HepG2 (cell line): Measurements from ENCODE around the gene SPCS1. TPM values are rescaled to one million over a fixed set of nuclear protein-coding genes. Genes with fewer than 3 reads are reported as not detected.

Experiments used
- ATAC-seq: fragments of 200-7000 bp; cut with Tn5 transposase; 3 replicates; pipeline ENCODE4 v1.9.1; 2020; ENCODE audit warnings: mild to moderate bottlenecking, moderate library complexity
- BruUV-seq: library from RNA; stranded (reverse); fragments of 400-500 nt; replicated peaks from 2 replicates; lab custom pipeline; 2021; lab: Mats Ljungman, UMichigan
- CTCF ChIA-PET: fragments of 300-600 bp; formaldehyde crosslinking; extraction: SDS; loops from one replicate; lab custom pipeline; 2021; ENCODE audit warnings: low total read pairs, inconsistent platforms, low intra/inter-chr PET ratio; lab: Yijun Ruan, JAX
- POLR2A ChIA-PET: fragments of 350-600 bp; sonication (Branson Sonifier 250); formaldehyde crosslinking; loops from one replicate; lab custom pipeline; 2020; ENCODE audit warnings: antibody characterized with exemption, inconsistent platforms; lab: Yijun Ruan, JAX
- DNase-seq: peaks from one replicate; pipeline ENCODE4 v3.0.0-alpha.2; 2015; ENCODE audit warnings: low spot score
- FAIRE-seq: peaks from 3 replicates; lab custom pipeline; 2011; peaks lifted over from hg19 to GRCh38; lab: Jason Lieb, UNC
- H2AFZ ChIP-seq: one replicate; pipeline ENCODE4 v1.6.1; 2011; ENCODE audit warnings: low read length, inconsistent platforms
- H3K27ac ChIP-seq: fragments of 300-600 bp; 3 replicates; pipeline ENCODE4 v1.8.0; 2011; ENCODE audit warnings: mixed run types, mild to moderate bottlenecking, mixed read lengths, low read length, inconsistent platforms; ENCODE audit not compliant: insufficient read depth; ENCODE audit errors: extremely low read length
- H3K27me3 ChIP-seq, 2 experiments: fragments of 200-600 bp in 1 of 2; 2 replicates in 1 of 2; 3 replicates in 1 of 2; pipeline versions ENCODE4 v1.6.0 to v1.8.0; 2011; ENCODE audit warnings: low read length in 2 of 2, mild to moderate bottlenecking in 2 of 2, moderate library complexity in 2 of 2, inconsistent platforms in 1 of 2; ENCODE audit not compliant: insufficient read depth in 2 of 2, control insufficient read depth in 1 of 2
- H3K36me3 ChIP-seq, 2 experiments: fragments of 200-600 bp in 1 of 2; replicated peaks in 1 of 2; 2 replicates in 1 of 2; 3 replicates in 1 of 2; pipeline versions ENCODE4 v1.5.1 to v1.8.0; 2011; ENCODE audit warnings: low read length in 2 of 2, inconsistent platforms in 1 of 2; ENCODE audit not compliant: insufficient read depth in 2 of 2, control insufficient read depth in 1 of 2
- H3K4me1 ChIP-seq: 2 replicates; pipeline ENCODE4 v1.5.1; 2012; ENCODE audit warnings: low read length, inconsistent platforms; ENCODE audit not compliant: insufficient read depth
- H3K4me2 ChIP-seq: 2 replicates; pipeline ENCODE4 v1.6.0; 2011; ENCODE audit warnings: low read depth, low read length, inconsistent platforms
- H3K4me3 ChIP-seq, 3 experiments: fragments of 200-600 bp in 1 of 3; sonication (generic), shearing (Covaris generic) in 1 of 3; replicated peaks in 1 of 3; 2 replicates each; pipeline ENCODE4 v1.5.1; 2011 to 2016; ENCODE audit warnings: low read length in 3 of 3, inconsistent platforms in 2 of 3, low read depth in 2 of 3, mild to moderate bottlenecking in 2 of 3, control low read depth in 1 of 3, mixed read lengths in 1 of 3; ENCODE audit not compliant: insufficient read depth in 1 of 3
- H3K79me2 ChIP-seq: one replicate; pipeline ENCODE4 v1.6.1; 2011; ENCODE audit warnings: low read length, inconsistent platforms; ENCODE audit not compliant: insufficient read depth
- H3K9ac ChIP-seq: 2 replicates; pipeline ENCODE4 v1.6.0; 2011; ENCODE audit warnings: mild to moderate bottlenecking, low read depth, low read length, inconsistent platforms; ENCODE audit not compliant: insufficient read depth
- H3K9me3 ChIP-seq: 2 replicates; pipeline ENCODE4 v1.5.1; 2012; ENCODE audit warnings: mild to moderate bottlenecking, low read length
- H4K20me1 ChIP-seq: 2 replicates; pipeline ENCODE4 v1.6.0; 2011; ENCODE audit warnings: inconsistent platforms, mild to moderate bottlenecking, low read length, moderate library complexity; ENCODE audit not compliant: insufficient read depth
- FOXA3 ChIP-seq: IDR thresholded peaks from 2 replicates; pipeline ENCODE4 v1.6.1; 2016; ENCODE audit warnings: missing genetic modification reagents, missing compliant biosample characterization
- FOXP1 ChIP-seq, 2 experiments: fragments of 450-650 bp in 1 of 2; IDR thresholded peaks; 2 replicates each; pipeline ENCODE4 v1.6.1; 2017 to 2018; ENCODE audit warnings: antibody characterized with exemption in 1 of 2
- MAFK ChIP-seq, 2 experiments: IDR thresholded peaks in 1 of 2; conservative IDR thresholded peaks in 1 of 2; 2 replicates each; pipeline ENCODE4 v1.6.1; 2011; ENCODE audit warnings: improper control_type of control experiment in 2 of 2, low read length in 2 of 2
- NFE2L2 ChIP-seq: fragments of 150-350 bp; IDR thresholded peaks from 2 replicates; pipeline ENCODE4 v1.6.1; 2014; ENCODE audit warnings: low read length
- NONO ChIP-seq, 2 experiments: fragments of 450-650 bp in 1 of 2; sonication (generic) in 1 of 2; formaldehyde crosslinking in 1 of 2; IDR thresholded peaks in 1 of 2; conservative IDR thresholded peaks in 1 of 2; 2 replicates each; pipeline versions ENCODE4 v1.6.1 to v1.8.0; 2017 to 2022; ENCODE audit warnings: mild to moderate bottlenecking in 1 of 2, missing genetic modification reagents in 1 of 2, moderate library complexity in 1 of 2
- RCOR2 ChIP-seq: IDR thresholded peaks from 2 replicates; pipeline ENCODE4 v1.6.1; 2016; ENCODE audit warnings: missing biosample characterization, missing genetic modification reagents
- SAP130 ChIP-seq: IDR thresholded peaks from 2 replicates; pipeline ENCODE4 v1.6.1; 2016; ENCODE audit warnings: low read depth
- SMAD9 ChIP-seq: sonication (generic); formaldehyde crosslinking; IDR thresholded peaks from 2 replicates; pipeline ENCODE4 v1.5.1; 2020; ENCODE audit warnings: mild to moderate bottlenecking, missing genetic modification reagents
- SNAI1 ChIP-seq: sonication (generic); formaldehyde crosslinking; IDR thresholded peaks from 2 replicates; pipeline ENCODE4 v1.5.0; 2020; ENCODE audit warnings: mild to moderate bottlenecking, missing genetic modification reagents, borderline replicate concordance
- SOX6 ChIP-seq, 2 experiments: fragments of 450-650 bp in 1 of 2; sonication (generic) in 1 of 2; formaldehyde crosslinking in 1 of 2; IDR thresholded peaks; 2 replicates each; pipeline versions ENCODE4 v1.4.0 to v1.6.1; 2017 to 2020; ENCODE audit warnings: antibody characterized with exemption in 1 of 2, mild to moderate bottlenecking in 1 of 2, missing genetic modification reagents in 1 of 2
- STAT5B ChIP-seq: sonication (generic); formaldehyde crosslinking; IDR thresholded peaks from 2 replicates; pipeline ENCODE4 v1.4.0; 2020; ENCODE audit warnings: missing genetic modification reagents
- THAP11 ChIP-seq: IDR thresholded peaks from 2 replicates; pipeline ENCODE4 v1.6.1; 2016; ENCODE audit warnings: missing biosample characterization, missing genetic modification reagents
- ZBTB20 ChIP-seq: sonication (generic); formaldehyde crosslinking; IDR thresholded peaks from 2 replicates; pipeline ENCODE4 v1.8.1; 2023; ENCODE audit warnings: missing genetic modification reagents, low read depth, mild to moderate bottlenecking, borderline replicate concordance
- ZMAT5 ChIP-seq: sonication (generic); formaldehyde crosslinking; IDR thresholded peaks from 2 replicates; pipeline ENCODE4 v1.5.0; 2020; ENCODE audit warnings: mild to moderate bottlenecking, low read depth, missing genetic modification reagents, borderline replicate concordance
- ZNF280B ChIP-seq: sonication (generic); formaldehyde crosslinking; IDR thresholded peaks from 2 replicates; pipeline ENCODE4 v1.5.0; 2020; ENCODE audit warnings: missing genetic modification reagents, mild to moderate bottlenecking, borderline replicate concordance
- ZNF615 ChIP-seq: sonication (generic); formaldehyde crosslinking; IDR thresholded peaks from 2 replicates; pipeline ENCODE4 v1.5.0; 2020; ENCODE audit warnings: mild to moderate bottlenecking, missing genetic modification reagents, borderline replicate concordance
- WGBS: methylation state at CpG from one replicate; pipeline ENCODE4 v1.1.6; 2017; ENCODE audit warnings: low lambda C conversion rate; 5-methylcytosine and 5-hydroxymethylcytosine counted together
- in situ Hi-C: cut with HindIII; loops from 2 replicates; pipeline ENCODE4 v1.10.0; 2017; ENCODE audit warnings: low pct_unique_long_range_greater_than_20kb; ENCODE audit not compliant: extremely low pct_ligation_motif_present
- intact Hi-C: fragments of 100-400 bp; cut with micrococcal nuclease; formaldehyde crosslinking; loops from one replicate; pipeline ENCODE4 v1.10.0; 2022; ENCODE audit not compliant: unreplicated experiment
- polyA plus RNA-seq, 8 experiments: library from polyadenylated mRNA; depleted of rRNA in 3 of 8; stranded (reverse) in 7 of 8; unstranded in 1 of 8; fragments of >200 nt; fragmentation: Illumina TruSeq in 4 of 8; extraction: Trizol in 4 of 8; gene quantifications; 2 replicates each; pipeline versions ENCODE4 v1.2.1 to v1.2.3, GENCODE V29; 2011 to 2016; ENCODE audit warnings: low read depth in 4 of 8, missing spikeins in 1 of 8, mixed read lengths in 1 of 8; ENCODE audit not compliant: insufficient read depth in 1 of 8
- total RNA-seq, 5 experiments: library from RNA; depleted of rRNA; stranded (reverse); fragments of >200 nt; fragmentation: Illumina TruSeq; extraction: Trizol; gene quantifications; 2 replicates each; pipeline ENCODE4 v1.2.3, GENCODE V29; 2016; ENCODE audit warnings: low read depth in 1 of 5

The SPCS1 gene
- total and polyA plus RNA-seq, 2 of the 13 experiments (the other 11 are each of a cell fraction or from before 2014, with no cell fraction given), result 84.6 to 120 TPM

DNA sequence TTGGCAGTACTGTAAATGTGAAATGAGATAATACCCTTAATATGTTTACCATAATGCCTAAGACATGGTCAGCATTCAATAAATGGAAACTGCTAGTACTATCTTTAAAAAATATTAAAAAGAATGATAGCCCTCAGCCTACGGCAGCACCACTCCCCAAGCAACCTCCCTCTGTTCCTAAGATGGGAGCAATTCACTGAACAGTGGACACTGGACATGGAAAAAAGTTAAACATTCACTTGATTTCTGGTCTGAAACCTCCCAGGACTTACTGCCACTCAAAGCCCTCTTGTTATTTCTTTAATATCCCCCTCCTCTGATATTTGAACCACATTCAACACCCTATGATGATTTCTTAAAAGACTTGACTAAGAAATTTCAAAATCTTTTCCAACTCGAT, 37.8 kb downstream of the SPCS1 start:
- Histone ChIP-seq H3K9me3 (no peaks in the 10 kb centered on the region), H2AFZ (no peak overlapping the region), H3K27me3 (no peaks in the 10 kb centered on the region), H3K36me3 (peaks cover 13 to 53% of the 10 kb centered on the region in 2 experiments), H3K4me2 (no peak overlapping the region), H3K4me1 (peaks cover 30% of the 10 kb centered on the region), H3K9ac (no peak overlapping the region), H3K27ac (peak overlapping the region; percentile 41), H4K20me1 (no peaks in the 10 kb centered on the region), H3K79me2 (no peaks in the 10 kb centered on the region), H3K4me3 (no peak overlapping the region)
- FAIRE-seq (no peak), ATAC-seq (peak; percentile 62), DNase-seq (no peak)
- TF ChIP-seq RCOR2 (CRISPR knock-in tag), result no peak
- no peak for TF ChIP-seq NONO (IDR thresholded peaks at IDR 0.05)
- TF ChIP-seq NONO (CRISPR knock-in tag; conservative IDR thresholded peaks at IDR 0.05), result no peak
- intact Hi-C loops, result loop anchor here (2.0 to 10.0 kb wide), 2 partner anchors 77 to 331 kb away; no protein-coding TSS in a partner anchor
- no TSS peak for BruUV-seq
- WGBS, result 57% methylated on average over 2 of the region's 2 CpGs
- ChIA-PET POLR2A (interaction anchor here (0.8 to 2.0 kb wide), 4 partner anchors 38 to 55 kb away, joined by 3 to 6 read pairs (median 4); partner anchors contain the start of genes GLT8D1 and ITIH3), CTCF (interaction anchor here (1.1 to 2.7 kb wide), 2 partner anchors 49 to 55 kb away, joined by 3 to 29 read pairs; no protein-coding TSS in a partner anchor)
- in situ Hi-C loops, result no loop called here

DNA sequence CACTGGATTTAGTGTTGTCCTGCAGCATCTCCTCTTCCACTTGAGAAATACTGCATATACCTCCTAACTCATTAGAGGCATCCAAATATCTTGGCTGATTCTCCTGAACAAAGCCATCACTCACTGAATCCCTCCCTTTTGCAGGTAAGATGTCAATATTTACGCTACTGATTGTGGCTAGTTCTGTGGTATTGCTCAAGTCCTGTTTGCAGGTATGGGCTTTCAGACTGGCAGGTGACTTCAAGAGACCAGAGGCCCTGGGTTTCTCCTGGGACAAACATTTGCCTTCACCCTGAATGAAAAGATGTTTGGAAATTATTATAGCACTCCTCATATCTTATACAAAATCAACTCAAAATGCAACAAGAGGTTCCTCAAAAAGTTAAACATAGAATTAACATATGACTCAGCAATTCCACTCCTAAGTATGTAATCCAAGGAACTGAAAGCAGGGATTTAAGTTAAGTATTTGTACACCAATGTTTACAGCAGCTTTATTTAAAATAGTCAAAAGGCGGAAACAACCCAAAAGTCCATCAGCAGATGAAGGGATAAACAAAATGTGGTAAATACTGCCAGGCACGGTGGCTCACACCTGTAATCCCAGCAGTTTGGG, 46.2 kb downstream of the SPCS1 start:
- WGBS, result 78% methylated on average over 3 of the region's 3 CpGs
- TF ChIP-seq SAP130 (CRISPR knock-in tag) (no peak), ZBTB20 (CRISPR knock-in tag) (no peak), THAP11 (no peak), ZNF280B (no peak), SOX6 (IDR thresholded peaks at IDR 0.05) (no peak), SOX6 (CRISPR knock-in tag; IDR thresholded peaks at IDR 0.05) (peak; percentile 13; the same call in 1 of the 2 replicates), ZNF615 (CRISPR knock-in tag) (no peak), STAT5B (CRISPR knock-in tag) (no peak), NFE2L2 (peak; percentile 85), FOXA3 (CRISPR knock-in tag) (peak; percentile 74), MAFK (conservative IDR thresholded peaks at IDR 0.05 in 1 of 2, IDR thresholded peaks at IDR 0.05 in 1 of 2; ENCODE audit: low read length in 2 of 2) (peak; percentile 74 to 83), ZMAT5 (CRISPR knock-in tag) (no peak), FOXP1 (IDR thresholded peaks at IDR 0.05) (no peak), FOXP1 (CRISPR knock-in tag; IDR thresholded peaks at IDR 0.05) (0 out of 2 replicates have a peak, but pooled peaks have one; percentile 5), SNAI1 (CRISPR knock-in tag) (no peak), SMAD9 (CRISPR knock-in tag) (no peak)

More for the DNA sequence above, 46.2 kb downstream of the SPCS1 start:
- POLR2A ChIA-PET, result interaction anchor here (1.5 kb wide), 1 partner anchor 23 kb away, joined by 4 read pairs; no protein-coding TSS in a partner anchor
- Histone ChIP-seq H3K9me3 (no peaks in the 10 kb centered on the region), H4K20me1 (no peaks in the 10 kb centered on the region), H3K4me3 (no peak overlapping the region), H3K27me3 (no peaks in the 10 kb centered on the region), H3K27ac (no peak overlapping the region), H3K9ac (no peak overlapping the region), H3K4me2 (no peak overlapping the region), H3K79me2 (no peaks in the 10 kb centered on the region), H3K4me1 (peaks cover 11% of the 10 kb centered on the region), H3K36me3 (peaks cover 5 to 54% of the 10 kb centered on the region in 2 experiments; a peak in 3 of 5 replicates), H2AFZ (no peak overlapping the region)
- CTCF ChIA-PET, result no interaction called here
- in situ Hi-C loops, result no loop called here
- peak; percentile 54 for FAIRE-seq
- BruUV-seq, result no TSS peak
- intact Hi-C loops, result no loop called here
- DNase-seq, result no peak
- ATAC-seq, result no peak
